Panc1 (cell line): ENCODE data around the gene BNIP5. TPM values are rescaled to one million over a fixed set of nuclear protein-coding genes. Genes with fewer than 3 reads are reported as not detected.

ENCODE experiments used
- ATAC-seq: fragments of 200-7000 bp; cut with Tn5 transposase; 2 replicates; pipeline ENCODE4 v1.9.1; 2020; ENCODE audit warnings: mild to moderate bottlenecking, moderate library complexity
- Bru-seq: library from RNA; stranded (reverse); fragments of 400-500 nt; gene quantifications from one replicate; lab custom pipeline; 2021; lab: Mats Ljungman, UMichigan
- BruChase-seq, 2 experiments: library from RNA; stranded (reverse); fragments of 400-500 nt; gene quantifications; one replicate each; lab custom pipeline; 2021; lab: Mats Ljungman, UMichigan
- BruUV-seq: library from RNA; stranded (reverse); fragments of 400-500 nt; replicated peaks from 2 replicates; lab custom pipeline; 2021; lab: Mats Ljungman, UMichigan
- CTCF ChIA-PET: fragments of 300-600 bp; sonication (Branson Sonifier 250); formaldehyde crosslinking; loops from one replicate; lab custom pipeline; 2022; ENCODE audit warnings: antibody characterized with exemption; lab: Charles Lee
- POLR2A ChIA-PET: fragments of 300-600 bp; sonication (Branson Sonifier 250); formaldehyde crosslinking; loops from one replicate; lab custom pipeline; 2022; ENCODE audit warnings: antibody characterized with exemption; lab: Charles Lee
- DNase-seq: peaks from one replicate; pipeline ENCODE4 v3.0.0-alpha.2; 2010; ENCODE audit warnings: low read depth, low spot score
- H3K27ac ChIP-seq: 2 replicates; pipeline ENCODE4 v1.5.1; 2011; ENCODE audit warnings: mild to moderate bottlenecking, low read length, inconsistent platforms
- H3K27me3 ChIP-seq: fragments of 200-500 bp; sonication (Bioruptor generic); 2 replicates; pipeline ENCODE4 v1.6.0; 2014; ENCODE audit warnings: low read length, inconsistent platforms; ENCODE audit not compliant: control insufficient read depth, insufficient read depth
- H3K36me3 ChIP-seq: fragments of 200-500 bp; sonication (Bioruptor generic); 2 replicates; pipeline ENCODE4 v1.5.1; 2014; ENCODE audit warnings: inconsistent platforms, mild to moderate bottlenecking, low read length, moderate library complexity; ENCODE audit not compliant: control insufficient read depth, insufficient read depth
- H3K4me1 ChIP-seq: 2 replicates; pipeline ENCODE4 v1.5.1; 2011; ENCODE audit warnings: inconsistent platforms, mild to moderate bottlenecking, low read length, moderate library complexity; ENCODE audit not compliant: control insufficient read depth, insufficient read depth
- H3K4me3 ChIP-seq, 2 experiments: 2 replicates each; pipeline ENCODE4 v1.5.1; 2011 to 2012; ENCODE audit warnings: low read depth in 2 of 2, low read length in 2 of 2, mild to moderate bottlenecking in 2 of 2, inconsistent platforms in 1 of 2, moderate library complexity in 1 of 2
- H3K9me3 ChIP-seq: fragments of 200-500 bp; sonication (Bioruptor generic); 2 replicates; pipeline ENCODE4 v1.5.1; 2014; ENCODE audit warnings: low read depth, mild to moderate bottlenecking, inconsistent platforms, low read length, moderate library complexity; ENCODE audit not compliant: control insufficient read depth, insufficient read depth
- POLR2AphosphoS5 ChIP-seq: IDR thresholded peaks from 2 replicates; pipeline ENCODE4 v1.6.1; 2012; ENCODE audit warnings: mild to moderate bottlenecking, low read depth, low read length, moderate library complexity
- REST ChIP-seq, 2 experiments: IDR thresholded peaks; 2 replicates each; pipeline ENCODE4 v1.6.1; 2011 to 2012; ENCODE audit warnings: low read depth in 2 of 2, control low read depth in 1 of 2, low read length in 1 of 2, mild to moderate bottlenecking in 1 of 2, moderate library complexity in 1 of 2; ENCODE audit not compliant: insufficient read depth in 1 of 2
- SIN3A ChIP-seq: IDR thresholded peaks from 2 replicates; pipeline ENCODE4 v1.6.1; 2012; ENCODE audit warnings: low read depth, mild to moderate bottlenecking, low read length, moderate library complexity, borderline replicate concordance; ENCODE audit not compliant: insufficient read depth
- TCF7L2 ChIP-seq: IDR thresholded peaks from 2 replicates; pipeline ENCODE4 v1.6.1; 2011; ENCODE audit warnings: mild to moderate bottlenecking, low read depth, low read length, inconsistent platforms
- in situ Hi-C: cut with HindIII; loops from 2 replicates; pipeline ENCODE4 v1.10.0; 2016; ENCODE audit warnings: low sequenced_read_pairs, low pct_unique_long_range_greater_than_20kb
- intact Hi-C: fragments of 100-400 bp; cut with micrococcal nuclease; formaldehyde crosslinking; loops from one replicate; pipeline ENCODE4 v1.10.0; 2022; ENCODE audit not compliant: unreplicated experiment
- long read RNA-seq: library from polyadenylated mRNA; unstranded; transcript quantifications from one replicate; pipeline ENCODE4 v2.0.0, GENCODE V29; 2021; ENCODE audit not compliant: unreplicated experiment
- polyA plus RNA-seq: library from polyadenylated mRNA; unstranded; fragments of >200 nt; gene quantifications from one replicate; pipeline ENCODE4 v1.2.1, GENCODE V29; 2012; ENCODE audit warnings: missing spikeins; ENCODE audit not compliant: insufficient read length
- total RNA-seq: library from RNA; stranded (reverse); gene quantifications from one replicate; pipeline ENCODE4 v1.2.1, GENCODE V29; 2021; ENCODE audit not compliant: unreplicated experiment
- TF ChIP-seq, protein P1 (sequence below): fragments of 450-650 bp; IDR thresholded peaks from 2 replicates; pipeline ENCODE4 v1.5.1; 2017; ENCODE audit warnings: mild to moderate bottlenecking

The BNIP5 gene, protein sequence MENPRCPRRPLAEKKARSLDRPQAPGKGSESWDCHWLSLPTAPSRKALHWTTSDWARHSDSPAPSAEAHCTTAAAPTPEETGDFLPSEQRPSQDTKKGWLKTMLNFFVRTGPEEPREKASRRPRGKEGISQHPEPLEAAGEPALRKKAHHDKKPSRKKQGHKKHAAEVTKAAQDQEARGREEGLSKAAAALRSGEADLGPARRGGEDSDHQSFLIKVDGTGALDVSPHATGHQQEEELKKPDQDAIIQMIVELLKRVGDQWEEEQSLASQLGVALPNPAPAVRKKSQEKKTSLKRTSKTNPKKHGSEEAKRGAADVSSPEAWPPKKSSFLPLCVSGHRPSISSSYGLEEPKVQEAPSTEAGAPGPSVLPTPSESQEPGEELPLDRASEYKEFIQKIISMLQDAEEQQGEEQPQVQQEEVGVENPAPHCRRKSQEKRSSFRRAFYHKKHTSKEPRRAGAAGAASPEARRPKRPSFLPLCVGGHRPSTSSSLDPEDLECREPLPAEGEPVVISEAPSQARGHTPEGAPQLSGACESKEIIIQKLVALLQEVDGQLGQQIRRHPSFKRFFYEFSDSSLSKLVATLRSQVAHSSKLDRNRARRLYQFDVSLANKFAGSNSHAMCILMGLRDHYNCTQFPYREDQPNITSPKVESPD
- total RNA-seq (not detected), Bru-seq, nascent RNA (not detected), BruChase-seq, experiment 1, labeled RNA remaining after a 2-hour chase (percentile 7 among the genes with signal in this experiment), BruChase-seq, experiment 2, labeled RNA remaining after a 6-hour chase (not detected)
- polyA plus RNA-seq, result not detected
- long read RNA-seq, result 0 reads

DNA sequence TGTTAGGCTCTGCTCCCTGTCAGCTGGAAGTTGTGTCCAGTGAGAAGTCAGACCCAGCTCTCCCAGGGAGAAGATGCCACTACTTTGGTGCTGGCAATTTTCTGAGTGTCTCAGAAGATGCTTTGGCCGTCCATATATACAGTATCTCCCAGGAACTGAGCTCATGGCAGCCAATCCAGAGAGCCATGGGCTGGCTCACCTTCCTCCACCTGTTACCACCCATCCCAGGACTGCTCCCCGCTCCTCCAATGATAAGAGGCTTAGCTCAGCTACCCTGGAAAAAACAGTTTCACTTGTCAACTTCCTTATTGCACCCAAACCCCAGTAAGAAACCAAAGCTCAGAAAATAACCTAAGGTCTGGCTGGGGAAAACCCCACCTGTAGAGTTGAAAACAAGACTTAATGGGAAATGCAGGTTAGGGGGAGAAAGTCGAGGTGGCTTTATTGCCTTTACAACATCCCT lies at the start of gene BNIP5:
Gene BNIP5, minus strand, starts transcription at position 110 of the 463 bp plus-strand sequence. CDS start 6,198 bp downstream, outside the sequence.
- no peak within 1 kb of the TSS for H3K4me3 ChIP-seq
- H3K27ac ChIP-seq, result no peak within 1 kb of the TSS
- no TSS peak for BruUV-seq
- no peak for DNase-seq
- H3K36me3 ChIP-seq, result no peaks in the 10 kb centered on the region
- intact Hi-C loops, result no loop called here
- ChIA-PET CTCF (no interaction called here), POLR2A (no interaction called here)
- TF ChIP-seq REST (IDR thresholded peaks at IDR 0.05; ENCODE audit: insufficient read depth in 1 of 2, low read depth in 2 of 2, low read length in 1 of 2) (no peak), SIN3A (no peak), POLR2AphosphoS5 (no peak), TCF7L2 (no peak)
- TF ChIP-seq, protein P1, sequence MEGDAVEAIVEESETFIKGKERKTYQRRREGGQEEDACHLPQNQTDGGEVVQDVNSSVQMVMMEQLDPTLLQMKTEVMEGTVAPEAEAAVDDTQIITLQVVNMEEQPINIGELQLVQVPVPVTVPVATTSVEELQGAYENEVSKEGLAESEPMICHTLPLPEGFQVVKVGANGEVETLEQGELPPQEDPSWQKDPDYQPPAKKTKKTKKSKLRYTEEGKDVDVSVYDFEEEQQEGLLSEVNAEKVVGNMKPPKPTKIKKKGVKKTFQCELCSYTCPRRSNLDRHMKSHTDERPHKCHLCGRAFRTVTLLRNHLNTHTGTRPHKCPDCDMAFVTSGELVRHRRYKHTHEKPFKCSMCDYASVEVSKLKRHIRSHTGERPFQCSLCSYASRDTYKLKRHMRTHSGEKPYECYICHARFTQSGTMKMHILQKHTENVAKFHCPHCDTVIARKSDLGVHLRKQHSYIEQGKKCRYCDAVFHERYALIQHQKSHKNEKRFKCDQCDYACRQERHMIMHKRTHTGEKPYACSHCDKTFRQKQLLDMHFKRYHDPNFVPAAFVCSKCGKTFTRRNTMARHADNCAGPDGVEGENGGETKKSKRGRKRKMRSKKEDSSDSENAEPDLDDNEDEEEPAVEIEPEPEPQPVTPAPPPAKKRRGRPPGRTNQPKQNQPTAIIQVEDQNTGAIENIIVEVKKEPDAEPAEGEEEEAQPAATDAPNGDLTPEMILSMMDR, result no peak
- peaks cover 15% of the 10 kb centered on the region for H3K4me1 ChIP-seq
- H3K27me3 ChIP-seq, result peaks cover 16% of the 10 kb centered on the region
- ATAC-seq, result no peak
- in situ Hi-C loops, result no loop called here
- H3K9me3 ChIP-seq, result no peaks in the 10 kb centered on the region

GRCh38 chr6:36384095-36384494 lies 47.4 kb upstream of the BNIP5 start:
- Histone ChIP-seq H3K9me3 (no peaks in the 10 kb centered on the region), H3K4me3 (no peak overlapping the region), H3K4me1 (no peaks in the 10 kb centered on the region; the same call in 1 of the 2 replicates), H3K36me3 (no peaks in the 10 kb centered on the region), H3K27ac (no peak overlapping the region), H3K27me3 (no peaks in the 10 kb centered on the region)
- no TSS peak for BruUV-seq
- ATAC-seq (no peak), DNase-seq (no peak)
- CTCF ChIA-PET, result no interaction called here
- intact Hi-C loops (no loop called here), in situ Hi-C loops (no loop called here)
- no peak for TF ChIP-seq TCF7L2
- TF ChIP-seq, protein P1, result no peak
- no peak for TF ChIP-seq REST (IDR thresholded peaks at IDR 0.05; ENCODE audit: insufficient read depth in 1 of 2, low read depth in 2 of 2, low read length in 1 of 2)
- no peak for TF ChIP-seq SIN3A
- no peak for TF ChIP-seq POLR2AphosphoS5
- POLR2A ChIA-PET, result interaction anchor here (0.5 kb wide), 1 partner anchor 18 kb away, joined by 7 read pairs; no protein-coding TSS in a partner anchor
